AG09319 (cell line): Measurements from ENCODE around the gene LZTS2.

Source experiments
- DNase-seq: peaks from one replicate; pipeline ENCODE4 v3.0.0-alpha.2; 2010; ENCODE audit warnings: low read depth; ENCODE audit errors: extremely low read depth
- CTCF ChIP-seq: IDR thresholded peaks from 2 replicates; pipeline ENCODE4 v1.5.1; 2011; ENCODE audit warnings: low read depth, mild to moderate bottlenecking, inconsistent platforms, low read length, moderate library complexity

LZTS2 gene

GRCh38 chr10:101014230-101014884 lies 14.7 kb downstream of the LZTS2 start:
- no peak for DNase-seq
- peak; percentile 97 for TF ChIP-seq CTCF

- peak; percentile 44 for DNase-seq
- no peak for TF ChIP-seq CTCF
These were observed 15.5 kb downstream of the LZTS2 start for GRCh38 chr10:101014966-101015581.

DNA sequence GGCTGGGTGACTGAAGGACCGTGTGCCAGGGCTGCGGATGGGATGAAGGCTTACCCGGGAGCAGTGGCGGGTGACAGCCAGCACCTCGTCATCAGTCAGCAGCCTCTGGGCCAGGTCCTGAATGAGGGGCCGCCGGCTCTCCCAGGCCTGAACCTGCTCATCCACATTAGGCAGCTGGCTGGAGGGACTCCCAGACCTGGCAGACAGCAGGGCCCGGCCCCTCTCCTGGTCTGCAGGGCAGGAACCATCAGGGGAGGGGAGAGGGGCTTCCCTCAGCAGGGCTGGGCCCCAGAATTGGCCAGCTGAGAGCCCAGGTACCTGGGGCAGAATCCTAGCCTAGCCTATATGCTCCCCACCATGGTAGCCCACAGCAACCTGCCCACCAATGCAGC lies 16.0 kb downstream of the LZTS2 start:
- no peak for TF ChIP-seq CTCF
- no peak for DNase-seq

- TF ChIP-seq CTCF, result no peak
- no peak for DNase-seq
These were observed 17.2 kb downstream of the LZTS2 start for GRCh38 chr10:101016814-101017213.

GRCh38 chr10:101018118-101018599 lies 18.6 kb downstream of the LZTS2 start:
- no peak for DNase-seq
- TF ChIP-seq CTCF, result no peak

GRCh38 chr10:101018600-101019439 lies 19.2 kb downstream of the LZTS2 start:
- TF ChIP-seq CTCF, result peak; percentile 82
- no peak for DNase-seq

DNA sequence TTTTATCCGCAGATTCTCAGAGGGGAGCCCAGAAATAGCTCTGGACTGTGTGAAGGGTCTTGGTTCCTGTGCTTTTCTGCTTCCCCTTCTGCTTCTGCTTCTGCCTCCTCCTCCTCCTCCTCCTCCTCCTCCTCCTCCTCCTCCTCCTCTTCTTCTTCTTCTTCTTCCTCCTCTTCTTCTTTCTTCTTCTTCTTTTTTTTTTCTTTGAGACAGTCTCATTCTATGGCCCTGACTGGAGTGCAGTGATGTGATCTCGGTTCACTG lies 19.8 kb downstream of the LZTS2 start:
- TF ChIP-seq CTCF, result no peak
- DNase-seq, result no peak
